Chondrocyte (in vitro differentiated cells): ENCODE data around the gene APOF. TPM values are rescaled to one million over a fixed set of nuclear protein-coding genes. Genes with fewer than 3 reads are reported as not detected.
"Not testable (repeated sequence)": the region's sequence is repeated elsewhere in the genome, so short reads cannot be mapped to it uniquely, and the experiment has no call there.

Experiments used
- DNase-seq: peaks from one replicate; pipeline ENCODE4 v3.0.0; 2021; ENCODE audit warnings: mixed read lengths, low spot score
- H3K27ac Mint-ChIP-seq: one replicate; pipeline ENCODE4 v1.8.0; 2021; ENCODE audit warnings: mild to moderate bottlenecking, moderate library complexity, mixed read lengths; ENCODE audit not compliant: unreplicated experiment
- H3K27me3 Mint-ChIP-seq: 2 replicates; pipeline ENCODE4 v1.8.0; 2021; ENCODE audit warnings: low read depth, mixed read lengths
- H3K36me3 Mint-ChIP-seq: 2 replicates; pipeline ENCODE4 v1.8.0; 2021; ENCODE audit warnings: low read depth, mixed read lengths
- H3K4me1 Mint-ChIP-seq: 2 replicates; pipeline ENCODE4 v1.8.0; 2021; ENCODE audit warnings: low read depth, mild to moderate bottlenecking, mixed read lengths
- H3K4me3 Mint-ChIP-seq: one replicate; pipeline ENCODE4 v1.8.0; 2021; ENCODE audit warnings: mild to moderate bottlenecking, moderate library complexity, mixed read lengths; ENCODE audit not compliant: unreplicated experiment
- H3K9me3 Mint-ChIP-seq: 2 replicates; pipeline ENCODE4 v1.8.0; 2021; ENCODE audit warnings: low read depth, mixed read lengths
- CTCF ChIP-seq: fragments of 200-600 bp; sonication (generic); IDR thresholded peaks from 2 replicates; pipeline ENCODE4 v1.5.0; 2021; ENCODE audit warnings: antibody characterized with exemption, mild to moderate bottlenecking, moderate library complexity
- long read RNA-seq: library from polyadenylated mRNA; stranded (forward); transcript quantifications from one replicate; pipeline ENCODE4 v2.0.0, GENCODE V29; 2021
- total RNA-seq: library from RNA; stranded (reverse); gene quantifications from 3 replicates; pipeline ENCODE4 v1.2.1, GENCODE V29; 2021

APOF gene
- not detected in 3 replicates for total RNA-seq
- long read RNA-seq = 0 reads

- H3K4me3 Mint-ChIP-seq = no peak within 1 kb of the TSS
- no peaks in the 10 kb centered on the region for H3K36me3 Mint-ChIP-seq
- no peak for TF ChIP-seq CTCF
- H3K4me1 Mint-ChIP-seq = peaks cover 30% of the 10 kb centered on the region
- no peak for DNase-seq
- no peak within 1 kb of the TSS for H3K27ac Mint-ChIP-seq
- H3K27me3 Mint-ChIP-seq = no peaks in the 10 kb centered on the region
- no peaks in the 10 kb centered on the region for H3K9me3 Mint-ChIP-seq
Observed at GRCh38 chr12:56362130-56363059, at the start of gene APOF. Gene APOF, minus strand, starts transcription at chr12:56362857. Its CDS starts 112 bp downstream, at chr12:56362745.

GRCh38 chr12:56411781-56412639 lies 49.4 kb upstream of the APOF start:
- Mint-ChIP-seq H3K27ac (no peak overlapping the region), H3K36me3 (no peaks in the 10 kb centered on the region)

DNA sequence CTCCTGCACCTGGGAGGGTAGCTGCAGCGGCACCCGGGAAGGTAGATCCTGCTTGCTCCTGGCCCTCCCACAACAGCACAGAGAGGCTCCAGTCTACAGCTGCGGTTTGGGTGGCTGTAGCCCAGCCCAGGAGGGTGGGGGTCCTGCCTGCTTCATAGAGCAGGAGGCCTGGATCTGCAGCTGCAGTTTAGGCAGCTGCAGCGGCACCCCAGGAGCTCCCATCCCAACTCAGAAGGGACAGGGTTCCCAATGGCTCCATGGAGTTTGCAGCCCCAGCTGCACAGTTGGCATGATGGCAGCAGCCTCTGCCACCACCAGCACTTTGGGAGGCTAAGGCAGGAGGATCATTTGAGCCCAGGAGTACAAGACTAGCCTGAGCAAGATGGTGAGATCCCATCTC lies 48.1 kb upstream of the APOF start:
- Mint-ChIP-seq H3K9me3 (no peaks in the 10 kb centered on the region), H3K36me3 (no peaks in the 10 kb centered on the region), H3K4me3 (no peak overlapping the region), H3K27me3 (no peaks in the 10 kb centered on the region), H3K4me1 (peaks cover 4% of the 10 kb centered on the region), H3K27ac (no peak overlapping the region)
- DNase-seq = peak; percentile 68
- no peak for TF ChIP-seq CTCF

More at GRCh38 chr12:56411781-56412639, 49.4 kb upstream of the APOF start:
- DNase-seq = no peak
- no peaks in the 10 kb centered on the region for H3K27me3 Mint-ChIP-seq
- H3K4me3 Mint-ChIP-seq = no peak overlapping the region
- H3K4me1 Mint-ChIP-seq = peaks cover 4% of the 10 kb centered on the region
- H3K9me3 Mint-ChIP-seq = no peaks in the 10 kb centered on the region
- TF ChIP-seq CTCF = no peak

- no peaks in the 10 kb centered on the region for H3K9me3 Mint-ChIP-seq
- H3K4me3 Mint-ChIP-seq = no peak overlapping the region
- no peak overlapping the region for H3K27ac Mint-ChIP-seq
- H3K36me3 Mint-ChIP-seq = no peaks in the 10 kb centered on the region
- no peak for DNase-seq
- TF ChIP-seq CTCF = no peak
- no peaks in the 10 kb centered on the region for H3K27me3 Mint-ChIP-seq
- peaks cover 4% of the 10 kb centered on the region for H3K4me1 Mint-ChIP-seq
Observed at GRCh38 chr12:56408799-56409417, 46.3 kb upstream of the APOF start.

- H3K4me3 Mint-ChIP-seq, H3K4me1 Mint-ChIP-seq, H3K36me3 Mint-ChIP-seq, H3K27ac Mint-ChIP-seq, H3K9me3 Mint-ChIP-seq, DNase-seq, H3K27me3 Mint-ChIP-seq: not testable (repeated sequence)
Observed at GRCh38 chr12:56404227-56404626, 41.6 kb upstream of the APOF start.

GRCh38 chr12:56401612-56402011 lies 39.0 kb upstream of the APOF start:
- DNase-seq, H3K4me3 Mint-ChIP-seq, H3K36me3 Mint-ChIP-seq, H3K4me1 Mint-ChIP-seq, H3K27ac Mint-ChIP-seq, H3K27me3 Mint-ChIP-seq: not testable (repeated sequence)
- H3K9me3 Mint-ChIP-seq = peaks cover 18% of the 10 kb centered on the region

DNA sequence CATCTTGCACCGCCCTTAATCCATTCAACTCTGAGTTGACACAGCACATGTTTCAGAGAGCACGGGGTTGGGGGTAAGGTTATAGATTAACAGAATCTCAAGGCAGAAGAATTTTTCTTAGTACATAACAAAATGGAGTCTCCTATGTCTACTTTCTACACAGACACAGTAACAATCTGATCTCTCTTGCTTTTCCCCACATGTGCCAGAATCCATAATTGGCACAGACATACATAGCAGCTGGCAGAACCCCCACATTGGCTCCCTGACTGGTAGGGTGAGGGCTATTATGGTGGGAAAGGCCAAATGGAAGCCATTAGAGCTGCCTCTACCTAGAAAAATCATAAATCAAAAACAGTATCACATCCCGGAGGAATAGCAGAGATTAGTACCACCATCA lies 38.5 kb upstream of the APOF start:
- not testable (repeated sequence) for H3K27ac Mint-ChIP-seq, H3K4me3 Mint-ChIP-seq, H3K4me1 Mint-ChIP-seq

DNA sequence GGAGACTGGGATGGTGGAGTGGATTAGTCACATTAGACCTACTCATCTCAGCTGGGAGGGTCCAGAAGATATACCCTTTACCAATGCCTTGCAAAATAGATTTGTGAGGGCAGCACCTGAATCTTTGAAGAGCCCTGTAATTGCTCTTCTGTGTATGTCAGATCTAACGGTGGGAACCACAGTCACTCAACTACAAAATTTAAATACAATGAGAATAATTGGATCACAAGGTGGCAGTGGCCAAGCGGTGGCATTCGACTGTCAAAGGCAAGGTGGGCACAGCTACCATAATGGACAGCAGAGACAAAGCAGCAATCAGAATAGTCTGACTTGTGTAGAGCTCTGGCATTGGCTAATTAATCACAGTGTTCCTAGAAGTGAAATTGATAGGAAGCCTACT lies 36.8 kb upstream of the APOF start:
- DNase-seq, H3K36me3 Mint-ChIP-seq, H3K27me3 Mint-ChIP-seq, H3K4me1 Mint-ChIP-seq, H3K4me3 Mint-ChIP-seq, H3K27ac Mint-ChIP-seq: not testable (repeated sequence)
- H3K9me3 Mint-ChIP-seq = peaks cover 18% of the 10 kb centered on the region

More for the DNA sequence above, 38.5 kb upstream of the APOF start:
- not testable (repeated sequence) for H3K27me3 Mint-ChIP-seq, DNase-seq, H3K36me3 Mint-ChIP-seq
- H3K9me3 Mint-ChIP-seq = peaks cover 18% of the 10 kb centered on the region
